WTC11 (cell line): ENCODE results near the gene ACSS2. TPM values are rescaled to one million over a fixed set of nuclear protein-coding genes. Genes with fewer than 3 reads are reported as not detected.

Experiments
- ATAC-seq: fragments of 200-7000 bp; cut with Tn5 transposase; 2 replicates; pipeline ENCODE4 v1.10.0; 2021; ENCODE audit warnings: mild to moderate bottlenecking, moderate library complexity
- CTCF ChIA-PET: fragments of 300-600 bp; sonication (Branson Sonifier 250); formaldehyde crosslinking; loops from one replicate; lab custom pipeline; 2021; ENCODE audit warnings: antibody characterized with exemption; lab: Charles Lee
- POLR2A ChIA-PET: fragments of 350-600 bp; sonication (Branson Sonifier 250); formaldehyde crosslinking; loops from one replicate; lab custom pipeline; 2021; ENCODE audit warnings: antibody characterized with exemption; lab: Charles Lee
- DNase-seq: peaks from one replicate; pipeline ENCODE4 v3.0.0; 2021; ENCODE audit warnings: low spot score
- H3K27ac Mint-ChIP-seq: 2 replicates; pipeline ENCODE4 v1.8.0; 2021; ENCODE audit warnings: mixed read lengths
- H3K27me3 Mint-ChIP-seq: 2 replicates; pipeline ENCODE4 v1.8.0; 2021; ENCODE audit warnings: low read depth, mild to moderate bottlenecking, moderate library complexity, mixed read lengths
- H3K36me3 Mint-ChIP-seq: 2 replicates; pipeline ENCODE4 v1.8.0; 2021; ENCODE audit warnings: mixed read lengths
- H3K4me1 Mint-ChIP-seq: 2 replicates; pipeline ENCODE4 v1.8.0; 2022; ENCODE audit warnings: mixed read lengths
- H3K4me3 Mint-ChIP-seq: 2 replicates; pipeline ENCODE4 v1.8.0; 2021; ENCODE audit warnings: mild to moderate bottlenecking, moderate library complexity, mixed read lengths
- H3K9me3 Mint-ChIP-seq: 2 replicates; pipeline ENCODE4 v1.8.0; 2021; ENCODE audit warnings: mixed read lengths
- EMX1 ChIP-seq: fragments of 250-450 bp; sonication (Bioruptor Pico); IDR thresholded peaks from 2 replicates; pipeline ENCODE4 v1.8.0; 2021; ENCODE audit warnings: mild to moderate bottlenecking
- ESRRA ChIP-seq: sonication (generic); formaldehyde crosslinking; IDR thresholded peaks from 2 replicates; pipeline ENCODE4 v1.8.1; 2022; ENCODE audit warnings: mild to moderate bottlenecking, missing genetic modification reagents, borderline replicate concordance
- GRHL2 ChIP-seq: fragments of 250-450 bp; sonication (Bioruptor Pico); IDR thresholded peaks from 2 replicates; pipeline ENCODE4 v1.8.0; 2022; ENCODE audit warnings: mild to moderate bottlenecking, moderate library complexity; ENCODE audit not compliant: insufficient replicate concordance, severe bottlenecking
- MXD4 ChIP-seq: fragments of 250-450 bp; sonication (Bioruptor Pico); IDR thresholded peaks from 2 replicates; pipeline ENCODE4 v1.8.0; 2021; ENCODE audit warnings: mild to moderate bottlenecking, moderate library complexity, borderline replicate concordance
- NFATC4 ChIP-seq: fragments of 250-450 bp; sonication (Bioruptor Pico); IDR thresholded peaks from 2 replicates; pipeline ENCODE4 v1.9.0; 2021; ENCODE audit warnings: mild to moderate bottlenecking
- NFE2L1 ChIP-seq: sonication (generic); formaldehyde crosslinking; IDR thresholded peaks from 2 replicates; pipeline ENCODE4 v1.8.1; 2023; ENCODE audit warnings: missing genetic modification reagents
- OVOL2 ChIP-seq: fragments of 250-450 bp; sonication (Bioruptor Pico); IDR thresholded peaks from 2 replicates; pipeline ENCODE4 v1.9.0; 2021; ENCODE audit warnings: mild to moderate bottlenecking, borderline replicate concordance
- RELA ChIP-seq: sonication (generic); formaldehyde crosslinking; IDR thresholded peaks from 2 replicates; pipeline ENCODE4 v1.8.1; 2022; ENCODE audit warnings: missing genetic modification reagents, mild to moderate bottlenecking, borderline replicate concordance
- SMAD3 ChIP-seq: sonication (generic); formaldehyde crosslinking; IDR thresholded peaks from 2 replicates; pipeline ENCODE4 v1.8.0; 2022; ENCODE audit warnings: missing genetic modification reagents, mild to moderate bottlenecking, borderline replicate concordance
- SP1 ChIP-seq: sonication (generic); formaldehyde crosslinking; conservative IDR thresholded peaks from 2 replicates; pipeline ENCODE4 v1.8.1; 2022; ENCODE audit warnings: missing genetic modification reagents
- TEAD4 ChIP-seq: sonication (generic); formaldehyde crosslinking; IDR thresholded peaks from 2 replicates; pipeline ENCODE4 v1.8.0; 2022; ENCODE audit warnings: mild to moderate bottlenecking, missing genetic modification reagents
- ZBTB21 ChIP-seq: sonication (generic); formaldehyde crosslinking; IDR thresholded peaks from 2 replicates; pipeline ENCODE4 v1.8.1; 2023; ENCODE audit warnings: mild to moderate bottlenecking, missing genetic modification reagents, borderline replicate concordance
- ZNF121 ChIP-seq: sonication (generic); formaldehyde crosslinking; IDR thresholded peaks from 2 replicates; pipeline ENCODE4 v1.8.0; 2023; ENCODE audit warnings: missing genetic modification reagents
- ZNF219 ChIP-seq: sonication (generic); formaldehyde crosslinking; IDR thresholded peaks from 2 replicates; pipeline ENCODE4 v1.8.0; 2023; ENCODE audit warnings: missing genetic modification reagents, mild to moderate bottlenecking, borderline replicate concordance
- ZNF416 ChIP-seq: fragments of 250-450 bp; sonication (Bioruptor Pico); IDR thresholded peaks from 2 replicates; pipeline ENCODE4 v1.9.0; 2021; ENCODE audit warnings: mild to moderate bottlenecking, inconsistent platforms
- ZNF423 ChIP-seq: fragments of 250-450 bp; sonication (Bioruptor Pico); IDR thresholded peaks from 2 replicates; pipeline ENCODE4 v2.1.2; 2022; ENCODE audit warnings: mild to moderate bottlenecking, moderate library complexity
- total RNA-seq: library from RNA; stranded (reverse); gene quantifications from 3 replicates; pipeline ENCODE4 v1.2.3, GENCODE V29; 2021
- TF ChIP-seq, protein P1 (sequence below): sonication (generic); formaldehyde crosslinking; IDR thresholded peaks from 2 replicates; pipeline ENCODE4 v1.8.1; 2023; ENCODE audit warnings: mild to moderate bottlenecking, missing genetic modification reagents
- TF ChIP-seq, protein P2 (sequence below): fragments of 250-450 bp; sonication (Bioruptor Pico); IDR thresholded peaks from 2 replicates; pipeline ENCODE4 v2.1.2; 2022; ENCODE audit warnings: mild to moderate bottlenecking, moderate library complexity
- TF ChIP-seq, protein P3 (sequence below): sonication (generic); formaldehyde crosslinking; IDR thresholded peaks from 2 replicates; pipeline ENCODE4 v1.8.0; 2022; ENCODE audit warnings: mild to moderate bottlenecking, missing genetic modification reagents
- TF ChIP-seq, protein P4 (sequence below): sonication (generic); formaldehyde crosslinking; IDR thresholded peaks from 2 replicates; pipeline ENCODE4 v1.8.1; 2023; ENCODE audit warnings: mild to moderate bottlenecking, missing genetic modification reagents
- TF ChIP-seq, protein P5 (sequence below): sonication (generic); formaldehyde crosslinking; IDR thresholded peaks from 2 replicates; pipeline ENCODE4 v1.8.1; 2022; ENCODE audit warnings: mild to moderate bottlenecking, missing genetic modification reagents, moderate library complexity, borderline replicate concordance
- TF ChIP-seq, protein P6 (sequence below): sonication (generic); formaldehyde crosslinking; IDR thresholded peaks from 2 replicates; pipeline ENCODE4 v1.8.0; 2023; ENCODE audit warnings: mild to moderate bottlenecking, missing genetic modification reagents
- TF ChIP-seq, protein P7 (sequence below): fragments of 250-450 bp; sonication (Bioruptor Pico); IDR thresholded peaks from 2 replicates; pipeline ENCODE4 v1.8.0; 2021; ENCODE audit warnings: mild to moderate bottlenecking

Gene ACSS2
- total RNA-seq, 1 experiment from 2014 or later: 28.9 TPM

DNA sequence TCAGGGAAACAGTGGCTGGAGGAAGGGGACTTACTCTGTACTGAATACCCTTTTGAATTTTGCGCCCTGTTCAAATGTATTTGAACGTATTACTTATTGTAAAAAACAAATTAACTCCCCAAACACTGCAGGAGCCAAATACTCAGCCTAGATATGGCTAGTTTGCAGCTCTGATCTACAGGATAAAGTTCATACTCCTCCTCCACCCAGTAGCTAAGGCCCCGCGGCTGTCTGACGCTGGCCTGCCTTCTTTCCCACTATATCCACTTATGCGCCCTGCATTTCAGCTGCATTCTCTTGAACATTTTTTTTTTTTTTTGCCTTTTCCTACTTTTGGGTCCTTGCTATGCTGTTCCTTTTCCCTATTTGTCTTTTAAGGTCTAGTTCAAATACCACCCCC lies 72.7 kb downstream of the ACSS2 start:
- ATAC-seq: no peak

DNA sequence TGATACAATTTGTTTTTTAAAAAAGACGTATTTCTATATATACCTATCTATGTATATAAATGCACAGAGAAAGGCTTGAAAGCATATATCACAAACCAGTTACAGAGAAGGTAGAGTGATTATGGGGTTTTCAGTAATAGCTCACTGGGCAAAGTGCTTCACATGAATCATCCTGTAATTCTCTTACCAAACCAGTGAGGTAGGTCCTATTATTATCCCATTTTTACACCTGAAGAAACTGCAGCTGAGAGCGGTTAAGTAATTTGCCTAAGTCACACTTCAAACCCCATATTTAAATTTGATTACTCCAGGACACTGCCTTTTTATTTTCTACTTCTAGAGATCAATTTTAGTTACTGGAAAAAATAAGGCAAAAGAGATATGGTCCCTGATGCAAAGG lies 74.8 kb downstream of the ACSS2 start:
- DNase-seq (no peak), ATAC-seq (no peak)
- Mint-ChIP-seq H3K27me3 (peaks cover 8% of the 10 kb centered on the region; the same call in 1 of the 2 replicates), H3K36me3 (peaks cover 5% of the 10 kb centered on the region; the same call in 1 of the 2 replicates), H3K9me3 (no peaks in the 10 kb centered on the region), H3K27ac (no peak overlapping the region), H3K4me1 (peaks cover 35% of the 10 kb centered on the region), H3K4me3 (no peak overlapping the region)
- POLR2A ChIA-PET: no interaction called here
- CTCF ChIA-PET: interaction anchor here (0.6 to 1.8 kb wide), 5 partner anchors 23 to 78 kb away, joined by 3 to 8 read pairs (median 3); partner anchors contain the start of gene GGT7
- TF ChIP-seq ZNF423 (CRISPR knock-in tag): no peak
- TF ChIP-seq SMAD3 (CRISPR knock-in tag): no peak
- TF ChIP-seq, protein P1, sequence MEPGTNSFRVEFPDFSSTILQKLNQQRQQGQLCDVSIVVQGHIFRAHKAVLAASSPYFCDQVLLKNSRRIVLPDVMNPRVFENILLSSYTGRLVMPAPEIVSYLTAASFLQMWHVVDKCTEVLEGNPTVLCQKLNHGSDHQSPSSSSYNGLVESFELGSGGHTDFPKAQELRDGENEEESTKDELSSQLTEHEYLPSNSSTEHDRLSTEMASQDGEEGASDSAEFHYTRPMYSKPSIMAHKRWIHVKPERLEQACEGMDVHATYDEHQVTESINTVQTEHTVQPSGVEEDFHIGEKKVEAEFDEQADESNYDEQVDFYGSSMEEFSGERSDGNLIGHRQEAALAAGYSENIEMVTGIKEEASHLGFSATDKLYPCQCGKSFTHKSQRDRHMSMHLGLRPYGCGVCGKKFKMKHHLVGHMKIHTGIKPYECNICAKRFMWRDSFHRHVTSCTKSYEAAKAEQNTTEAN: no peak
- TF ChIP-seq, protein P2, sequence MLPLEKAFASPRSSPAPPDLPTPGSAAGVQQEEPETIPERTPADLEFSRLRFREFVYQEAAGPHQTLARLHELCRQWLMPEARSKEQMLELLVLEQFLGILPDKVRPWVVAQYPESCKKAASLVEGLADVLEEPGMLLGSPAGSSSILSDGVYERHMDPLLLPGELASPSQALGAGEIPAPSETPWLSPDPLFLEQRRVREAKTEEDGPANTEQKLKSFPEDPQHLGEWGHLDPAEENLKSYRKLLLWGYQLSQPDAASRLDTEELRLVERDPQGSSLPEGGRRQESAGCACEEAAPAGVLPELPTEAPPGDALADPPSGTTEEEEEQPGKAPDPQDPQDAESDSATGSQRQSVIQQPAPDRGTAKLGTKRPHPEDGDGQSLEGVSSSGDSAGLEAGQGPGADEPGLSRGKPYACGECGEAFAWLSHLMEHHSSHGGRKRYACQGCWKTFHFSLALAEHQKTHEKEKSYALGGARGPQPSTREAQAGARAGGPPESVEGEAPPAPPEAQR (CRISPR knock-in tag): no peak
- TF ChIP-seq GRHL2 (CRISPR knock-in tag): no peak
- TF ChIP-seq, protein P3, sequence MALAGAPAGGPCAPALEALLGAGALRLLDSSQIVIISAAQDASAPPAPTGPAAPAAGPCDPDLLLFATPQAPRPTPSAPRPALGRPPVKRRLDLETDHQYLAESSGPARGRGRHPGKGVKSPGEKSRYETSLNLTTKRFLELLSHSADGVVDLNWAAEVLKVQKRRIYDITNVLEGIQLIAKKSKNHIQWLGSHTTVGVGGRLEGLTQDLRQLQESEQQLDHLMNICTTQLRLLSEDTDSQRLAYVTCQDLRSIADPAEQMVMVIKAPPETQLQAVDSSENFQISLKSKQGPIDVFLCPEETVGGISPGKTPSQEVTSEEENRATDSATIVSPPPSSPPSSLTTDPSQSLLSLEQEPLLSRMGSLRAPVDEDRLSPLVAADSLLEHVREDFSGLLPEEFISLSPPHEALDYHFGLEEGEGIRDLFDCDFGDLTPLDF (CRISPR knock-in tag): no peak
- TF ChIP-seq MXD4 (CRISPR knock-in tag): no peak
- no peak for TF ChIP-seq RELA
- TF ChIP-seq, protein P4, sequence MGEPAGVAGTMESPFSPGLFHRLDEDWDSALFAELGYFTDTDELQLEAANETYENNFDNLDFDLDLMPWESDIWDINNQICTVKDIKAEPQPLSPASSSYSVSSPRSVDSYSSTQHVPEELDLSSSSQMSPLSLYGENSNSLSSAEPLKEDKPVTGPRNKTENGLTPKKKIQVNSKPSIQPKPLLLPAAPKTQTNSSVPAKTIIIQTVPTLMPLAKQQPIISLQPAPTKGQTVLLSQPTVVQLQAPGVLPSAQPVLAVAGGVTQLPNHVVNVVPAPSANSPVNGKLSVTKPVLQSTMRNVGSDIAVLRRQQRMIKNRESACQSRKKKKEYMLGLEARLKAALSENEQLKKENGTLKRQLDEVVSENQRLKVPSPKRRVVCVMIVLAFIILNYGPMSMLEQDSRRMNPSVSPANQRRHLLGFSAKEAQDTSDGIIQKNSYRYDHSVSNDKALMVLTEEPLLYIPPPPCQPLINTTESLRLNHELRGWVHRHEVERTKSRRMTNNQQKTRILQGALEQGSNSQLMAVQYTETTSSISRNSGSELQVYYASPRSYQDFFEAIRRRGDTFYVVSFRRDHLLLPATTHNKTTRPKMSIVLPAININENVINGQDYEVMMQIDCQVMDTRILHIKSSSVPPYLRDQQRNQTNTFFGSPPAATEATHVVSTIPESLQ: no peak
- no peak for TF ChIP-seq NFATC4
- TF ChIP-seq, protein P5, sequence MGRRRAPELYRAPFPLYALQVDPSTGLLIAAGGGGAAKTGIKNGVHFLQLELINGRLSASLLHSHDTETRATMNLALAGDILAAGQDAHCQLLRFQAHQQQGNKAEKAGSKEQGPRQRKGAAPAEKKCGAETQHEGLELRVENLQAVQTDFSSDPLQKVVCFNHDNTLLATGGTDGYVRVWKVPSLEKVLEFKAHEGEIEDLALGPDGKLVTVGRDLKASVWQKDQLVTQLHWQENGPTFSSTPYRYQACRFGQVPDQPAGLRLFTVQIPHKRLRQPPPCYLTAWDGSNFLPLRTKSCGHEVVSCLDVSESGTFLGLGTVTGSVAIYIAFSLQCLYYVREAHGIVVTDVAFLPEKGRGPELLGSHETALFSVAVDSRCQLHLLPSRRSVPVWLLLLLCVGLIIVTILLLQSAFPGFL (CRISPR knock-in tag): no peak
- TF ChIP-seq NFE2L1 (CRISPR knock-in tag): no peak

More for the DNA sequence above, 72.7 kb downstream of the ACSS2 start:
- H3K4me1 Mint-ChIP-seq: peaks cover 21% of the 10 kb centered on the region
- H3K27me3 Mint-ChIP-seq: no peaks in the 10 kb centered on the region
- no peak for DNase-seq
- no peak overlapping the region for H3K27ac Mint-ChIP-seq
- ChIA-PET POLR2A (interaction anchor here (0.6 kb wide), 1 partner anchor 53 kb away, joined by 3 read pairs; no protein-coding TSS in a partner anchor), CTCF (interaction anchor here (0.7 kb wide), 1 partner anchor 23 kb away, joined by 3 read pairs; no protein-coding TSS in a partner anchor)
- H3K4me3 Mint-ChIP-seq: no peak overlapping the region
- TF ChIP-seq ZNF121 (no peak), TEAD4 (no peak), ZNF219 (CRISPR knock-in tag) (no peak), GRHL2 (CRISPR knock-in tag) (no peak), ZBTB21 (CRISPR knock-in tag) (no peak), ZNF416 (no peak), ESRRA (no peak), OVOL2 (CRISPR knock-in tag) (no peak), SMAD3 (CRISPR knock-in tag) (no peak), EMX1 (CRISPR knock-in tag) (no peak), SP1 (CRISPR knock-in tag) (no peak), RELA (no peak), NFE2L1 (CRISPR knock-in tag) (no peak)
- TF ChIP-seq, protein P1: no peak
- TF ChIP-seq, protein P6, sequence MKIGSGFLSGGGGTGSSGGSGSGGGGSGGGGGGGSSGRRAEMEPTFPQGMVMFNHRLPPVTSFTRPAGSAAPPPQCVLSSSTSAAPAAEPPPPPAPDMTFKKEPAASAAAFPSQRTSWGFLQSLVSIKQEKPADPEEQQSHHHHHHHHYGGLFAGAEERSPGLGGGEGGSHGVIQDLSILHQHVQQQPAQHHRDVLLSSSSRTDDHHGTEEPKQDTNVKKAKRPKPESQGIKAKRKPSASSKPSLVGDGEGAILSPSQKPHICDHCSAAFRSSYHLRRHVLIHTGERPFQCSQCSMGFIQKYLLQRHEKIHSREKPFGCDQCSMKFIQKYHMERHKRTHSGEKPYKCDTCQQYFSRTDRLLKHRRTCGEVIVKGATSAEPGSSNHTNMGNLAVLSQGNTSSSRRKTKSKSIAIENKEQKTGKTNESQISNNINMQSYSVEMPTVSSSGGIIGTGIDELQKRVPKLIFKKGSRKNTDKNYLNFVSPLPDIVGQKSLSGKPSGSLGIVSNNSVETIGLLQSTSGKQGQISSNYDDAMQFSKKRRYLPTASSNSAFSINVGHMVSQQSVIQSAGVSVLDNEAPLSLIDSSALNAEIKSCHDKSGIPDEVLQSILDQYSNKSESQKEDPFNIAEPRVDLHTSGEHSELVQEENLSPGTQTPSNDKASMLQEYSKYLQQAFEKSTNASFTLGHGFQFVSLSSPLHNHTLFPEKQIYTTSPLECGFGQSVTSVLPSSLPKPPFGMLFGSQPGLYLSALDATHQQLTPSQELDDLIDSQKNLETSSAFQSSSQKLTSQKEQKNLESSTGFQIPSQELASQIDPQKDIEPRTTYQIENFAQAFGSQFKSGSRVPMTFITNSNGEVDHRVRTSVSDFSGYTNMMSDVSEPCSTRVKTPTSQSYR: no peak
- TF ChIP-seq, protein P7, sequence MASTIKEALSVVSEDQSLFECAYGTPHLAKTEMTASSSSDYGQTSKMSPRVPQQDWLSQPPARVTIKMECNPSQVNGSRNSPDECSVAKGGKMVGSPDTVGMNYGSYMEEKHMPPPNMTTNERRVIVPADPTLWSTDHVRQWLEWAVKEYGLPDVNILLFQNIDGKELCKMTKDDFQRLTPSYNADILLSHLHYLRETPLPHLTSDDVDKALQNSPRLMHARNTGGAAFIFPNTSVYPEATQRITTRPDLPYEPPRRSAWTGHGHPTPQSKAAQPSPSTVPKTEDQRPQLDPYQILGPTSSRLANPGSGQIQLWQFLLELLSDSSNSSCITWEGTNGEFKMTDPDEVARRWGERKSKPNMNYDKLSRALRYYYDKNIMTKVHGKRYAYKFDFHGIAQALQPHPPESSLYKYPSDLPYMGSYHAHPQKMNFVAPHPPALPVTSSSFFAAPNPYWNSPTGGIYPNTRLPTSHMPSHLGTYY (CRISPR knock-in tag): no peak
- TF ChIP-seq, all 79 proteins: peak for 0
- Mint-ChIP-seq H3K9me3 (no peaks in the 10 kb centered on the region), H3K36me3 (peaks cover 14% of the 10 kb centered on the region)
